Suprapubic skin (tissue), 4 donors: ENCODE results near the gene NYAP2. TPM values are rescaled to one million over a fixed set of nuclear protein-coding genes. Genes with fewer than 3 reads are reported as not detected.

Experiments used
- DNase-seq, 2 donors: peaks; one replicate each; pipeline ENCODE4 v3.0.0-alpha.2; 2019; ENCODE audit warnings: low spot score in 2 of 2
- H3K27ac ChIP-seq: fragments of 200-600 bp; sonication (generic); one replicate; pipeline ENCODE4 v1.5.1; 2019
- H3K27me3 ChIP-seq: fragments of 200-600 bp; sonication (generic); one replicate; pipeline ENCODE4 v1.5.1; 2019
- H3K36me3 ChIP-seq: fragments of 200-600 bp; sonication (generic); one replicate; pipeline ENCODE4 v1.5.1; 2019
- H3K4me1 ChIP-seq: fragments of 200-600 bp; sonication (generic); one replicate; pipeline ENCODE4 v1.5.1; 2019
- H3K4me3 ChIP-seq: fragments of 200-600 bp; sonication (generic); one replicate; pipeline ENCODE4 v1.5.1; 2019; ENCODE audit warnings: mild to moderate bottlenecking
- H3K9me3 ChIP-seq: fragments of 200-600 bp; sonication (generic); one replicate; pipeline ENCODE4 v1.5.1; 2019
- CTCF ChIP-seq, 2 donors: fragments of 200-600 bp in 1 of 2; fragments of 450-650 bp in 1 of 2; sonication (generic) in 1 of 2; IDR thresholded peaks; one replicate each; pipeline ENCODE4 v1.5.1; 2016 to 2019; ENCODE audit warnings: antibody characterized with exemption in 2 of 2, mild to moderate bottlenecking in 1 of 2, moderate library complexity in 1 of 2
- EP300 ChIP-seq: sonication (generic); formaldehyde crosslinking; IDR thresholded peaks from one replicate; pipeline ENCODE4 v1.6.1; 2017; ENCODE audit warnings: antibody characterized with exemption
- POLR2A ChIP-seq, 2 donors: fragments of 450-650 bp; IDR thresholded peaks; one replicate each; pipeline ENCODE4 v1.6.1; 2017; ENCODE audit warnings: antibody characterized with exemption in 2 of 2, mild to moderate bottlenecking in 2 of 2, moderate library complexity in 2 of 2
- POLR2AphosphoS5 ChIP-seq, 3 donors: sonication (generic); formaldehyde crosslinking; IDR thresholded peaks; one replicate each; pipeline ENCODE4 v1.6.1; 2017; ENCODE audit warnings: antibody characterized with exemption in 3 of 3
- WGBS: methylation state at CpG from one replicate; pipeline ENCODE4 v1.1.5; 2018; 5-methylcytosine and 5-hydroxymethylcytosine counted together
- total RNA-seq, 4 donors: library from RNA; depleted of rRNA; stranded (reverse); fragments of >200 nt; gene quantifications; one replicate each; pipeline ENCODE4 v1.1.0, GENCODE V29; 2016

Gene NYAP2
- total RNA-seq, 4 donors from 2014 or later, result 0.11 TPM; not detected in 3

- 17% methylated on average over 1 of the region's 1 CpG for WGBS
Measured at GRCh38 chr2:225367482-225367881, 32.0 kb upstream of the NYAP2 start.

GRCh38 chr2:225378984-225379383 lies 20.5 kb upstream of the NYAP2 start:
- no peak overlapping the region for H3K4me3 ChIP-seq
- no peaks in the 10 kb centered on the region for H3K9me3 ChIP-seq
- TF ChIP-seq EP300 (no peak), POLR2A (IDR thresholded peaks at IDR 0.05) (no peak), CTCF (IDR thresholded peaks at IDR 0.05) (no peak), POLR2AphosphoS5 (IDR thresholded peaks at IDR 0.05) (no peak)
- WGBS, result 65% methylated on average over 3 of the region's 3 CpGs
- no peaks in the 10 kb centered on the region for H3K4me1 ChIP-seq
- no peak overlapping the region for H3K27ac ChIP-seq
- H3K27me3 ChIP-seq, result no peaks in the 10 kb centered on the region
- no peak for DNase-seq
- no peaks in the 10 kb centered on the region for H3K36me3 ChIP-seq

More at GRCh38 chr2:225367482-225367881, 32.0 kb upstream of the NYAP2 start:
- DNase-seq, result no peak
- TF ChIP-seq EP300, result no peak
- no peak for TF ChIP-seq POLR2A (IDR thresholded peaks at IDR 0.05)
- no peak for TF ChIP-seq POLR2AphosphoS5 (IDR thresholded peaks at IDR 0.05)
- no peak for TF ChIP-seq CTCF (IDR thresholded peaks at IDR 0.05)
- no peak overlapping the region for H3K27ac ChIP-seq
- no peaks in the 10 kb centered on the region for H3K9me3 ChIP-seq
- no peaks in the 10 kb centered on the region for H3K27me3 ChIP-seq
- no peaks in the 10 kb centered on the region for H3K4me1 ChIP-seq
- H3K4me3 ChIP-seq, result no peak overlapping the region
- H3K36me3 ChIP-seq, result no peaks in the 10 kb centered on the region

GRCh38 chr2:225379856-225380255 lies 19.7 kb upstream of the NYAP2 start:
- TF ChIP-seq CTCF (IDR thresholded peaks at IDR 0.05) (no peak), EP300 (no peak), POLR2A (IDR thresholded peaks at IDR 0.05) (no peak), POLR2AphosphoS5 (IDR thresholded peaks at IDR 0.05) (no peak)
- DNase-seq, result no peak
- Histone ChIP-seq H3K4me3 (no peak overlapping the region), H3K4me1 (no peaks in the 10 kb centered on the region), H3K27me3 (no peaks in the 10 kb centered on the region), H3K27ac (no peak overlapping the region), H3K36me3 (no peaks in the 10 kb centered on the region), H3K9me3 (no peaks in the 10 kb centered on the region)
- 77% methylated on average over 6 of the region's 6 CpGs for WGBS

GRCh38 chr2:225381609-225382008 lies 17.9 kb upstream of the NYAP2 start:
- no peaks in the 10 kb centered on the region for H3K4me1 ChIP-seq
- no peak overlapping the region for H3K27ac ChIP-seq
- H3K27me3 ChIP-seq, result no peaks in the 10 kb centered on the region
- H3K36me3 ChIP-seq, result no peaks in the 10 kb centered on the region
- TF ChIP-seq POLR2AphosphoS5 (IDR thresholded peaks at IDR 0.05) (no peak), POLR2A (IDR thresholded peaks at IDR 0.05) (no peak), CTCF (IDR thresholded peaks at IDR 0.05) (no peak), EP300 (no peak)
- no peak for DNase-seq
- no peak overlapping the region for H3K4me3 ChIP-seq
- 87% methylated on average over 4 of the region's 4 CpGs for WGBS
- H3K9me3 ChIP-seq, result no peaks in the 10 kb centered on the region

GRCh38 chr2:225398372-225398771 lies 1.1 kb upstream of the NYAP2 start:
- Histone ChIP-seq H3K9me3 (no peaks in the 10 kb centered on the region), H3K4me1 (no peaks in the 10 kb centered on the region), H3K27ac (no peak overlapping the region), H3K36me3 (no peaks in the 10 kb centered on the region), H3K4me3 (no peak overlapping the region), H3K27me3 (peaks cover 2% of the 10 kb centered on the region)
- TF ChIP-seq EP300 (no peak), POLR2A (IDR thresholded peaks at IDR 0.05) (no peak), CTCF (IDR thresholded peaks at IDR 0.05) (no peak), POLR2AphosphoS5 (IDR thresholded peaks at IDR 0.05) (no peak)
- no peak for DNase-seq
- WGBS, result 57% methylated on average over 2 of the region's 2 CpGs
